Measurements from ENCODE around the gene PFDN5.

GRCh38 chr12:53338017-53338416 is 42.7 kb downstream of the PFDN5 start:
- TF ChIP-seq CTCF (conservative IDR thresholded peaks at IDR 0.05 in 1 of 2, IDR thresholded peaks at IDR 0.05 in 1 of 2; ENCODE audit: extremely low read depth in 1 of 2, insufficient read depth in 1 of 2, low read depth in 1 of 2, low read length in 2 of 2), result no peak
- TF ChIP-seq EZH2 (IDR thresholded peaks at IDR 0.05; ENCODE audit: borderline replicate concordance, low read length), result no peak
